Endothelial cell of hepatic sinusoid (primary cell): ENCODE measurements around the gene RARA.

Experiments used
- in situ Hi-C: cut with HindIII; loops from 2 replicates; pipeline ENCODE4 v1.10.0; 2017; ENCODE audit warnings: low sequenced_read_pairs

RARA gene

DNA sequence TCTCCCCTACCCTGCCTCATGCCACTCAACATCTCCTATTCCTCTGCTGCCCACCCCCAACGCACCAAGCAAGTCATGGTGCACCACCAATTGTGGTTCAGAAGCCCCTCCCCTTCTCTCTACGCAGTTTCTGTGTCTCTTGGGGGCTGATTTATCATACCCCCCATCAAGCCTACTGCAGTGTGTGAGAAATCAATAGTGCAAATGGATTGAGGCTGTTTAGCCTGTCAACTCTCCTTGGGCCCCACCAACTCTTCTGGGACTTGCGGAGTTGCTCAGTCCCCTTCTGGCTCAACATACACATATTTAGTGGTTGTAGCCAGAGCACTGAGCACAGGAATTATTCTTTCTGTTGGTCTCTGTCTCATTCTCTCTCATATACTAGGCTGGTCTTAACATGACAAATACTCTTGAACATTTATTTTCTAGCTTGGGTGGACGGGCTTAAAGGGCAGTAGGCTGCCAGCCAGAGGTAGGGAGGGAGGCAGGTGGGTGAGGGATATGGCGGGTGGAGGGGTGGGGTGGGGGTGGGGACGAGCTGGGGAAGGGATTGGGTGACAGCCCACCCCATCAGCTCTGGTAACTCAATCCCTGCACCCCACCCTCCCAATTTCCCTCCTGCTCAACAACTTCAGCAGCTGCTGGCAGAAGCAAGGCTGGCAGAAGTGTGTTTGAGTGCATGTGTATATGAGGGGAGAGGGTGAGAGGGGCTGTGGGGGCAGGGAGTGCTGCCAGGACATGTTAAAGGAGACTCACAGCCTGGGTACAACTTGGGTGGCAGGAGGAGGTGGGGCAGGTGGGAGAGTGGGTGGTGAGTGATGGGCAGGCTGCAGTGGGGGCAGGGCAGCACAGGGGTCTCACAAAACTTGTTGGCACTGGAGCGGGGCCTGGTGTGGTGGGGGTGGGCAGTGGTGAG, 4.9 kb downstream of the RARA start:
- in situ Hi-C loops = no loop called here

DNA sequence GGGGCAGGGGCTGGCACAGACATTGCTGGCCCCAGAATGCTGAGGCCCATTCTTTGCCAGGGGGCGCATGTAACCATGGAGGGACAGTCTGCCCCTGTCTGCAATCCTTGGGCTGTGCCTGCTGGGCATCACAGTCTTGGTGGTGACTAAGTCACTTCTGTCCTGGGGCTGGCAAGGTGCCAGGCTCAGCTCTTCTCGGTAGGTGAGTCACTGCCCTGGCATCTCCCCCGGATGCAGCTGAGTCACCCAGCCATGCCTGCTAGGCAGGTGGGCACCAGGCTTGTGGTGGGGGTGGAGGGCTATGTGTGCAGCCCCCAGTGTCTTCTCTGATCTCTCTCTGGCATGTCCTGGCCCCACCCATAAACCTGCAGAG, 5.6 kb downstream of the RARA start:
- in situ Hi-C loops = no loop called here

DNA sequence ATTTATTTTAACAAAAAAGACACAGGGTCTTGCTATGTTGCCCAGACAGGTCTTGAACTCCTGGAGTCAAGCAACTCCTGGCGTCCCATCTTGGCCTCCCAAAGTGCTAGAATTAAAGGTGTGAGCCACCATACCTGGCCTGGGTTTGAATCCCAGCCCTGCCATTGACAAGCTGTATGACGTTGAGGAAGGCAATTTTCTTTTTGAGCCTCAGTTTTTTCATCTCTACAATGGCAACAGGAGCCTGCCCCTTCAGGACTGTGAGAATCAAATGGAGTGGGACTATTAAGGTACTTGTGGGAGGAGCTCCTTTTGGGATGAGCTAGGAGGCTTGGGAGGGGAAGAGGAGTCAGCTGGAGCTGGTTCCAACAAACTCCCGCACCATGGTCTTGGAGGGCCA, 6.2 kb downstream of the RARA start:
- in situ Hi-C loops = loop anchor here (5.0 kb wide), 1 partner anchor 48 kb away; no protein-coding TSS in a partner anchor

GRCh38 chr17:40315678-40316570, 6.9 kb downstream of the RARA start:
- in situ Hi-C loops = loop anchor here (5.0 kb wide), 1 partner anchor 49 kb away; no protein-coding TSS in a partner anchor

DNA sequence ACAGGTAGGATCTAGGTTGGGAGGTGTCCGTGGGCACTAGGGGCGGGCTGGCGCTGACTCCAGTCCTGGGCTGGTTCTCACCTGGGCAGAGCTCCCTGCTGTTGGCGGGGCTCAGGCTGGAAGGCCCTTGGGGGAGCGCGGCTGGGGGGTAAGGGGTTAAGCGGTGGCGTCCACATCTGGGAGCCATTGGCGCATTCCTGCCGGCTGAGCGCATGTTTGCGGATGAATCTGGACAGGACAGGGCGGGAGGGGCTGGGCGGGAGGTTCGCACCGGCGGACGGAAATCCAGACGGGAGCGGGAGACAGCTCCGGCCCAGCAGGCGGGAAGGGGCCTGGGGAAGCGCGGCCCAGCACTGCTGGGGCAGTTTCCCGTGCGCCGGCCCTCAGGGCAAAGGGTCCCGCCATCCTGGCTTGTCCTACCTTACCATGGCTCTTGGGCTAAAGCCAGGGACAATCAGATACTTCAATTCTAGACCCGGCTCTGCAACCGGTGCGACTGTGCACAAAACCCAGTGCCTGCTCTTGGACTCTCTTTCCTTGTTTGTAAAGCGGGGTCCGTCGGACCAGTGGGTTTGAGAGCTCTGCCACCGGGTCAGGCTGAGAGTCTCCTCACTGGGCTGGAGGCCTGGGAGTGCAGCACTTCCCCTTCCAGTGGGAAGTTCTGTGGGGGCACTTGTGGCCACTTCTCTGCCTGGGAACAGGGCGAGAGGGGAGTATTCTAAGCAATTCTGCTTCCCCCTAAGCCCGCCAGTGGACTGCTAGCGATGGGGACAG, 7.8 kb downstream of the RARA start:
- in situ Hi-C loops = loop anchor here (5.0 kb wide), 1 partner anchor 49 kb away; no protein-coding TSS in a partner anchor

- in situ Hi-C loops = loop anchor here (5.0 kb wide), 1 partner anchor 50 kb away; no protein-coding TSS in a partner anchor
These were observed 8.4 kb downstream of the RARA start for GRCh38 chr17:40317345-40317873.

DNA sequence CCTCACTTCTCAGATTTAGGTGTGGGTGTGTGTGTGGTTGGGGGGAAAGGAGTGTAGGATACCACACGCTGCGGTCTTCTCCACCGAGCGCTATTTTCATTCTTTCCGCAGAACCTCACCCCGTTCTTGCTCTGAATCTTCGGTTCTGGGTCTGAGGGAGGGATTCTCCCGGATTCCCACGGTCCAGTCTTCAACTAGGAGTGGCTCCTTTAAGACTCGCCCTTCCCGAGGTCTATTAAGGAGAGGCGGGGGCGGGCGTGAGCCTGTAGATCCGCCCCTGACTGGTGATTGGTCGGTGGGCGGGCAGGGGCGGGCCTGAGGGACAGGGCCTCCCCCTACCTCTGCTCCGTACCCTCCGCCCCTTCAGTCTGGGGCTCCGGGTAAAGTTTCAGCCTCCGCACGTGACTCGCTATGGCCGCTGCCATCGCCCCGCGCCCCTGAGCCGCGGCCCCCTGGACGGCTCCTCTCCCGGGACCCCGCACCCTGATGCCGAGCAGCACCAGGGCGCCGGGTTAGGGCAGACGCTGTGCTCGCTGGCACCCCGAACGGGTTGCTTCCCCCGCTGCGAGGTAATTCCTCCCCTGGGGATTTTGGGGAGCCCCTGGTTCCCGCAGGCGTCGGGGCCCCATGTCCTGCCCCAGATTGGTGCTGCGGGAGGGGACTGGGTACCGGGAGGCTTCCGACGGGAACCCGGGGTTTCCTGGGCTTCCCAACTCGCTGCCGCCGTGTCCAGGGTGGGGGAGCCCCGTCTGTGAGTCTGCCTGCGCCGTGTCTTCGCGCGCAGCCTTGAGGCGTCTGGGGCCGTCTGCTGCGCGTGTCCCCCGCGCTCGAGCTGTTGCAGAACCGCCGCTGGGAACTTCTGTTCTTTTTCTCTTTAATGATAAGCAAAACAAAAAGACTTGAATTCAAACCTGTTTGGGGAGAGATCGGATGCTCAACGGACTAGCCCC, 9.2 kb downstream of the RARA start:
- in situ Hi-C loops = loop anchor here (5.0 kb wide), 1 partner anchor 51 kb away; no protein-coding TSS in a partner anchor

DNA sequence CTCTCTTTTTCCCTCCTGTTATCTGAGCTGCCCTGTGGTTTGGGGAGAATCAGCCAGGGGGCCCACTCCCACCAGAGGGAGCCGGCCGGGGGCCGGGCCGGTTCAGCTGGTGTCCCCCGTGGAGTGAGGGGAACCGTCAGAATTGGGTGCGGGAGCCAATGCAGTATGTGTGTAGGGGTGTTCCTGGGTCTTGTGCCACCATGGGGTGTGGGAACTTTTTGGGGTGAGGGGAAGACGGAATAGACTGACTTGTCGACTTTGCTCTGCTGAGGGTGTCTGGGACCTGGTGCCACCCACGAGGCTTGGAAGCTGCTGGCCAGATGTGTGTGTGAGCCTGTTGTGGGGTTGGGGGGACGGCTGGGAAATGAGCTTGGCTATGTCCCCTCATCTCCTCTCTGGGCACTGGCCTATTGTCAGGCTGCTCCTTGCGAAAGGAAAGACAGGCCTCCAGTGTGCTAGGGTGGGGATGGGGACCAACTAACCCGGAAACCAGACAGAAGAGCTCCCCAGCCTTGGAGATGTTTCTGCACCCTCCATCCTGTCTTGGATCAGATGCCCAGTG, 9.9 kb downstream of the RARA start:
- in situ Hi-C loops = loop anchor here (5.0 kb wide), 1 partner anchor 52 kb away; no protein-coding TSS in a partner anchor

DNA sequence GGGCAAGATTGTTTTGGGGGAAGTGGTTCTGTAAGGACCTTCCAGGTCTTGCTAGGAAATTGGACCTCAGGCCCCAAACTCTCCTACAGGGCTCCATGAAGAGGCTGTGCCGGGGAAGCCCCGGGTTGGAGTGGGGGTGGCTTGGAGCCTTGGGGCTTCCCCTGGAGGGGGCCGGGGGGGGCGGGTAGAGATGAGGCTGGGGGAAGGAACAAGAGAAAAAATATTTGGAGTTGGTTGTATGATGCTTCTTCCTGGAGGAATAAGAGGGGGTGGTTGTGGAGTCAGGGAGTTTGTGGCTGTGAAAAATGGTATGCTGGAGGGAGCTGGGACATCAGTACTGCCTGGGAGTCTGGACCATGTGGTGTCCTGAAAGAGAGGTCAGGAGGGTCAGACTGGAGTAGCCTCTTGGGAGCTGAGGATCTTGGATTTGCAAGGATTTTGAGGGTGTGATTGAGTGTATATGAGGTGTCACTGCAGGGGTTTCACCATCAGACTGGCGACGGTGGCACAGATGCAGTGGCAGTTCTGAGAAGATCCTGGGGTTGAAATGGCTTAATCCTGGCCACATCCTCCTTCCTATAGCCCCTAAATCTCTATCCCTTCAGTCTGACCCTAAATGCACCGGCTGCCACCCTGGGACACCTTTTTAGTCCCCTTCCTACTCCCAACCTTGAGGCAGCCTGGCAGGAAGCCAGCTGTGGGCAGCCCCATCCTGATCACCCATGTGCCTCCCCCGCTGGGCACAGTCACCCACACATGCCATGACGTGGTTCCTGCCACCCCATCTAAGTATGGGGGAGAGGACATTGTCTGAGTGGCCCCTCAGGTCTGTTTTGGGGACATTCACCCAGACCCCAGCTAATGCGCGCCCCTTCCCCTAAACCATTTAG, 10.9 kb downstream of the RARA start:
- in situ Hi-C loops = loop anchor here (5.0 kb wide), 1 partner anchor 53 kb away; no protein-coding TSS in a partner anchor

DNA sequence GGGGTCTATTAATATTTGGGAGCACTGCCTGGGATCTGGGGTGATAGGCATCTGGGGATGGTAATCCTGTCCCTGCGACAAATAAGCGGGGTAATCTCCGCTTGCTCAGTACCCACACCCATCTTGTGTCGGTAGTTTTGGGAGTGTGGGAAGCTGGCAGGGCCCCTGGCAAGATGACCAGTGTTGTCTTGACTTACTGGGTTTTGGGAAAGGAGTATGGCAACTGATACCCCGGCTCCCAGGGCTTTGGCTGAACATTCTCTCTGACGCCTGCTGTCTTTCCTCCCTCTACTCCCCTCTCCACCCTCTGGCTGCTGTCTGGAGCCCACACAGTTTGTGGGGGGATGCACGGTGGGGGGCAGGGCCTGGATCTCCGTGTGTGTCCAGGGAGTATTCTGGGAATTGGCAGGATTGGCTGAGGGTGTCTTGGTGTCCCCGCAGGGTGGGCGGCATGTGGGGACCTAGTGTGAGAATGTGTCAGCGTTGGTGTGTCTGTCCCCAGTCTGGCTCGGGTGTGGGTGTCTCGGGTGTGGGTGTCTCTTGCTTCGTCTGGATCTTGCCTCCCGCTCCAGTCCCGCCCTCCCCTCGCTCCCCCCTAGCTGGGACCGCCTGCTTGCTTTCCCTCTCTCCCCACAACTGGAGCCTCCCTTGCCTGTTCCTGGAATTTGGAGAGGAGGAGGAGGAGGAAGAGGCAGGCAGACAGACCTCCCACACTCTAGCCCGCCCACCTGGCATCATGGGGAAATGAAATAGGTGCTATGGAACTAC, 12.0 kb downstream of the RARA start:
- in situ Hi-C loops = no loop called here

DNA sequence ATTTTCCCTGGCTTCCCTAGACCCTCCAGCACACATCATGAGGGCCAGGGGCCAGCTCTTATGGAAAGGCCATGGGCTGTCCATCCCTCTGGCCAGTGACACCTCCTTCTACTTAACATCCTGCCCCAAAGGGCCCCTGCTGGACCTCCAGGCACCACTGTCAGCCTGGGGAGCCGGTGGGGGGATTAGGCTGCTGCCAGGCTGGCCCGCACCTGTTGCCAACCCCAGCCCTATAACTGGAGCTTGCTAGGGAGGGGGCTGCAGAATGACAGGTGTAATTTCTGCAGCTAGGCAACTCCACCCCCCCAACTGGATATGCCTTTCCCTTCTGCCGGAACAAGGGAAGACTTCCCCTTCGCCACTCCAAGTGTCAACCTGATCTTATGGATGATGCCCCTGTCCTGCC, 12.5 kb downstream of the RARA start:
- in situ Hi-C loops = no loop called here

- in situ Hi-C loops = no loop called here
These were observed 13.0 kb downstream of the RARA start for GRCh38 chr17:40321961-40322357.

- in situ Hi-C loops = no loop called here
These were observed 13.7 kb downstream of the RARA start for GRCh38 chr17:40322358-40323315.

DNA sequence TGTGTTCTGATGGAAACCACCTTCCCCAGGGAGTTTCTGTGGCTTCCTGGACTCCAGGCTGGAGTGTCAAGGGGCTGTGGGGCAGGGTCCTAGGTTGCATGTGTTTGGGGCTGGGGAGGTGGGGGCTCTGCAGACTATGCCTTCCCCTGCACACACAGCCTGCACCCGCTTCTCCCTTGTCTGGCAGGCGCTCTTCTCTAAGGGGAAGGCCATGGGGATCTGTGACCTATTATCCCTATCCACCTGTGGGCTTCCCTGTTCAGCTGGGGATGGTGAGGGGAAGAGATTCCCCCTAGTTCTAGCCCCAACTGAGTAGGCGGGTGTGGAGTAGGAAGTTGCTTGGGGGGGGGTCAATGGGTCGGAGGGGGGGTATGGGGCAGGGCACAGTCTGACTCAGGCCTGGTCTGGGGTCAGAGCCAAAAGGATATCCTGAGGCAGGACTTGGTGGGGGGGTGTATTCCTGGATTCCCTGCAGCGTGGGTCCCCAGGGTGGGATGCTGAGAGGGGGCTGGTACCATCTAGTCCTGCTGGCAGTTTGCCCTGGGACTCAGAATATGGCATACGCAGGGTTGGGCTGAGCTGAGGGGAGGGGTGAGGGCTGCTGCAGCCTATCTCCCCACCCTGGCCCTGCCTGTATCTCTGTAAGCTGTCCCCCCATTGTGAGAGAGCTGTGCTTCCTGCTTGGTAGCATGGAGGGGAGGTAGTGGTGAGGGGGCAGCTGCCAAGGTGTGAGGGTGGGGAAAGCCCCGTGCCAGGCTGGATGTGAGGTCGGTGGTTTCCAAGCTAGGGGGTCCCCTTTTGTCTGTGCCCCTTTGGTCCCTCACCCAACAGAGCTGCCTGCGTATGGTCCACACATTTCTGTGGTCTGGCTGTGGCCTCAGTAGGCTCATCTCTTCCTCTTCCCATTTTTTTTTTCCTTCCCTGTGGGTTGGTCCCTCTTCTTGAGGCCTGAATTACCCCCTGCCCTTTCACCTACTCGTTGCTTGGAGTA, 14.7 kb downstream of the RARA start:
- in situ Hi-C loops = no loop called here
